Lower lobe of right lung (tissue), 2 donors: ENCODE data around the gene TECPR2. TPM values are rescaled to one million over a fixed set of nuclear protein-coding genes. Genes with fewer than 3 reads are reported as not detected.

Source experiments
- ATAC-seq, 2 donors: fragments of 200-7000 bp; cut with Tn5 transposase; one replicate each; pipeline ENCODE4 v1.9.1; 2020 to 2022; ENCODE audit warnings: mild to moderate bottlenecking in 2 of 2, moderate library complexity in 2 of 2
- DNase-seq: peaks from one replicate; pipeline ENCODE4 v3.0.0-alpha.2; 2020
- H3K27ac ChIP-seq: fragments of 200-600 bp; one replicate; pipeline ENCODE4 v1.8.0; 2022
- H3K27me3 ChIP-seq: fragments of 200-600 bp; one replicate; pipeline ENCODE4 v1.8.0; 2022; ENCODE audit warnings: low read depth
- H3K36me3 ChIP-seq: fragments of 200-600 bp; one replicate; pipeline ENCODE4 v1.8.0; 2022; ENCODE audit warnings: mild to moderate bottlenecking
- H3K4me1 ChIP-seq: fragments of 200-600 bp; one replicate; pipeline ENCODE4 v1.8.0; 2022
- H3K4me3 ChIP-seq: fragments of 200-600 bp; one replicate; pipeline ENCODE4 v1.8.0; 2022; ENCODE audit warnings: mild to moderate bottlenecking
- H3K9me3 ChIP-seq: fragments of 200-600 bp; one replicate; pipeline ENCODE4 v1.8.0; 2022
- CTCF ChIP-seq: fragments of 200-600 bp; IDR thresholded peaks from one replicate; pipeline ENCODE4 v1.8.0; 2022; ENCODE audit warnings: antibody characterized with exemption, mild to moderate bottlenecking
- intact Hi-C: fragments of 100-400 bp; cut with DNase I; formaldehyde crosslinking; loops from one replicate; pipeline ENCODE4 v1.11.0; 2022
- total RNA-seq: library from RNA; stranded (reverse); fragmentation: NEBNext Ultra II Directional; extraction: Animal tissue kit (Norgen Biotek cat#: 25700); gene quantifications from one replicate; pipeline ENCODE4 v1.2.1, GENCODE V29; 2021
- donor health status: DM: no; HTN: yes; CAD: no; lungs with severe emphysema.

TECPR2 gene
- total RNA-seq, 1 donor from 2014 or later, result 23.2 TPM

DNA sequence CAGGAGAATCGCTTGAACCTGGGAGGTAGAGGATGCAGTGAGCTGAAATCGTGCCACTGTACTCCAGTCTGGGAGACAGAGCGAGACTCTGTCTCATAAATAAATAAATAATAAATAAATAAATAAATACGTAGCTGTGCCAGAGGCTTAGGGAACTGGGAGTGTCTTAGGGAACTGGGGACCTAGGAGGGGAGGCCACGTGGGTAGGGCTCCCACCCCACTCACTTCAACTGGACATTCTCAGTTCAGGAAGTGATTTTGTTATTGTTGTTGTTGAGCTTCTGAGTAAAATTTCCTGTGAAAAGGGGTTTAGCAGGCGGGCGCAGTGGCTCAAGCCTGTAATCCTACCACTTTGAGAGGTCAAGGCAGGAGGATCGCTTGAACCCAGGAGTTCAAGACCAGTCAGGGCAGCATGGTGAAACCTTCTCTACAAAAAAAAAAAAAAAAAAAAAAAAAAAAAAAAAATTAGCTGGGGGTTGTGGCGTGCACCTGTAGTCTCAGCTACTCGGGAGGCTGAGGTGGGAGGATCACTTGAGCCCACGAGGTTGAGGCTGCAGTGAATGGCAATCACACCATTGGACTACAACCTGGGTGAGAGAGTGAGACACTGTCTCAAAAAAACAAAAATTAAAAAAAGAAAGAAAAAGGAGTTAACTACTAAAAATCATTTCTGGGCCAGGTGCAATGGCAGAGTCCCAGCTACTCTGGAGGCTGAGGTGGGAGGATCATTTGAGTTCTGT, 165.9 kb downstream of the TECPR2 start:
- intact Hi-C loops, result no loop called here
- no peaks in the 10 kb centered on the region for H3K36me3 ChIP-seq
- H3K9me3 ChIP-seq, result no peaks in the 10 kb centered on the region
- no peak for TF ChIP-seq CTCF
- peak overlapping the region; percentile 27 for H3K27ac ChIP-seq
- no peak for DNase-seq
- H3K4me1 ChIP-seq, result peaks cover 26% of the 10 kb centered on the region
- H3K4me3 ChIP-seq, result no peak overlapping the region
- no peak for ATAC-seq
- H3K27me3 ChIP-seq, result no peaks in the 10 kb centered on the region

DNA sequence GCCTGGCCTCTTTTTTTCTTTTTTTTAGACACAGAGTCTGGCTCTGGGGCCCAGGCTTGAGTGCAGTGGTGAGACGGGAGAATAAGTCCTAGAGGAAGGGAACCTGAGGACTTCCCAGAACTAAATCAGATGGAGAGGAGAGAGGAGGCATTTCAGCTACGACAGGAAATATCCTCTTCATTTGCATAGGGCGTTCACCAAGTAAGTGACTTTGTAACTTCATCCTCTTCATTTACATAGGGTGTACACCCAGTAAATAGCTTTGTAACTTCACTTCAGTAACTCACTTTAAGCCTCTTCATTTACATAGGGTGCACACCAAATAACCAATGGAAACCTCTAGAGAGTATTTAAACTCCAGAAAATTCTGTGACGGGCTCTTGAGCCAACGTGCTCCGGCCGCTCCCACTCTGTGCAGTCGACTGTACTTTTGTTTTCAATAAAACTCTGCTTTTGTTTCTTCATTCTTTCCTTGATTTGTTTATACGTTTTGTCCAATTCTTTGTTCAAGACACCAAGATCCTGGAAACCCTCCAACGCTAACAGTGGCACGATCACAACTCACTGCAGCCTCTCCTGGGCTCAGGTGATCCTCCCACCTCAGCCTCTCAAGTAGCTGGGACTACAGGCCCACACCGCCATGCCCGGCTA, 168.2 kb downstream of the TECPR2 start:
- Histone ChIP-seq H3K36me3 (no peaks in the 10 kb centered on the region), H3K27me3 (no peaks in the 10 kb centered on the region), H3K4me3 (no peak overlapping the region), H3K27ac (peak overlapping the region; percentile 74), H3K9me3 (no peaks in the 10 kb centered on the region), H3K4me1 (peaks cover 6% of the 10 kb centered on the region)
- intact Hi-C loops, result no loop called here
- ATAC-seq, result peak; percentile 83 to 84
- no peak for TF ChIP-seq CTCF
- DNase-seq, result no peak

- Histone ChIP-seq H3K36me3 (no peaks in the 10 kb centered on the region), H3K9me3 (no peaks in the 10 kb centered on the region), H3K27me3 (no peaks in the 10 kb centered on the region), H3K4me1 (peaks cover 6% of the 10 kb centered on the region), H3K4me3 (no peak overlapping the region), H3K27ac (no peak overlapping the region)
- no peak for DNase-seq
- ATAC-seq, result no peak
- no peak for TF ChIP-seq CTCF
- intact Hi-C loops, result no loop called here
Observed at GRCh38 chr14:102532204-102532658, 169.5 kb downstream of the TECPR2 start.

DNA sequence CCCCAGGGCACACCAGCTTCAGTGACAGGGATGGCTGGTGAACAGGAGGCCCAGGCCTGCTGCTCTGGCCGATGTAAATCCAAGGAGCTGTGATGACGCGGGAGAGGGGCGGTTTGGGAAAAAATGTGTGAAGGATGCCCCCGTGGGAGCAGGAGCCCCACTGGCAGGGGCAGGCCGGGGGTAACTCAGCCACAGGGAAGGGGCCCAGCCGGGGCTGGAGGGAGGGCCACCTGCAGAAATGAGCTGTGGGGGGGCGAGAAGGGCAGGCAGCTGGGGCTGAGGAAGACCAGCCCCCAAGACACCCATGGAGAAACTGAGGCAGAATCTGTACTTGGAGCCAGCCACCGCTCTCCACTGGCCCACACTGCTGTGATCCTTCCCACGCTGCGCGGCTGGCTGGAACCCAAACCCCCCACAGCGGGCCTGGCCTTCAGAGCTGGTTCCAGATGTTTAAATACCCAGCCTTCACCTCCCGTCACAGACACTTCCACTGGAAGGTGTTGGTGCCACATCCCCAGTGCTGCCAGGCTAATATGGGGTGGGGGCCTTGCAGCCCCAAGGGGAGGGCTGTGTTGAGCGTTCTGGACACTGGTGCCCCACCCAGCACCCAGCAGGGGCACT, 175.3 kb downstream of the TECPR2 start:
- DNase-seq, result no peak
- Histone ChIP-seq H3K27me3 (peaks cover under 1% of the 10 kb centered on the region), H3K4me1 (no peaks in the 10 kb centered on the region), H3K27ac (no peak overlapping the region), H3K4me3 (no peak overlapping the region), H3K9me3 (no peaks in the 10 kb centered on the region), H3K36me3 (no peaks in the 10 kb centered on the region)
- no peak for TF ChIP-seq CTCF
- ATAC-seq, result no peak
- intact Hi-C loops, result no loop called here

GRCh38 chr14:102538602-102539543, 176.1 kb downstream of the TECPR2 start:
- no peak for TF ChIP-seq CTCF
- Histone ChIP-seq H3K4me3 (no peak overlapping the region), H3K27me3 (peaks cover 7% of the 10 kb centered on the region), H3K27ac (no peak overlapping the region), H3K4me1 (no peaks in the 10 kb centered on the region), H3K9me3 (no peaks in the 10 kb centered on the region), H3K36me3 (no peaks in the 10 kb centered on the region)
- ATAC-seq (peak in 1 of 2 donors; percentile 4), DNase-seq (no peak)
- intact Hi-C loops, result no loop called here
